Suprapubic skin (tissue), 4 donors: ENCODE measurements around the gene BTBD1.

Source experiments
- CTCF ChIP-seq, 2 donors: fragments of 200-600 bp in 1 of 2; fragments of 450-650 bp in 1 of 2; sonication (generic) in 1 of 2; IDR thresholded peaks; one replicate each; pipeline ENCODE4 v1.5.1; 2016 to 2019; ENCODE audit warnings: antibody characterized with exemption in 2 of 2, mild to moderate bottlenecking in 1 of 2, moderate library complexity in 1 of 2
- POLR2A ChIP-seq, 2 donors: fragments of 450-650 bp; IDR thresholded peaks; one replicate each; pipeline ENCODE4 v1.6.1; 2017; ENCODE audit warnings: antibody characterized with exemption in 2 of 2, mild to moderate bottlenecking in 2 of 2, moderate library complexity in 2 of 2
- POLR2AphosphoS5 ChIP-seq, 3 donors: sonication (generic); formaldehyde crosslinking; IDR thresholded peaks; one replicate each; pipeline ENCODE4 v1.6.1; 2017; ENCODE audit warnings: antibody characterized with exemption in 3 of 3

DNA sequence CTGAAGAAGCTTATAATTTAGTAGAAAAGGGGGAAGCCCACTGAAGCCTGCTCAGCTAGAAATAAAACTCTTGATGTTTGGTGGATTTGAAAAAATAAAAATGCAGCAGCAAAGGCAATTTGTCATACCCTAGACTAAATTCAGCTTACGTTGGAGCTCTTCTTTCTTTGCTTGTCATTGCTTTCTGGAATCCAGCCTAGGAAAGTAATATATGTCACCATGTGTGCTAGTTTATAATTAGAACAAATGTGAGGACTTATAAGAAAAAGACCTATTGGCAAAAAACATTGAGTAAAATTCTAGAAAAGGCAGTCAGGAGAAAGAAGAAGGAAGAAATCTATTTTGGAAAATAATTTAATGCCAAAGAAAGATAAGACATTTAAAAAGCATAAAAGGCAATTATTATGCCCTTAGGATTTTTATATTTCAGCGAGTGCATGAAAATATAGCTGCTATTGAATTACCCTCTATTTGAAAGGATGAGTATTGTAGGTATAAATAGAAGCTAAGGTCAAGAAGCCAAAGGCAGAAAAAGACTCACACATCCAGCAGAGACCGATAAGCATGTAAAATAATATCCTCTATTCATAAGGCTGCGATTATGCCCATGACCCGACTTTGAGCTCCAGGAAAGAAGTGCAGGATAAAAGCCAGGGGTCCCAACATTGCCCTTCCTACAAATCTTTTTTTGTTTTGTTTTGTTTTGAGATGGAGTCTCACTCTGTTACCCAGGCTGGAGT lies 10.6 kb upstream of the BTBD1 start:
- TF ChIP-seq POLR2A (IDR thresholded peaks at IDR 0.05), result no peak
- TF ChIP-seq CTCF (IDR thresholded peaks at IDR 0.05), result no peak
- TF ChIP-seq POLR2AphosphoS5 (IDR thresholded peaks at IDR 0.05), result no peak
